K562 (cell line): ENCODE measurements around the gene HAP1. TPM values are rescaled to one million over a fixed set of nuclear protein-coding genes. Genes with fewer than 3 reads are reported as not detected.
A peak's percentile ranks its signal among the peaks of the same experiment; 100 is the strongest.

Source experiments
- BRD4 ChIP-seq: fragments of 200-600 bp; sonication (generic); IDR thresholded peaks from 2 replicates; pipeline ENCODE4 v1.6.1; 2017; ENCODE audit warnings: inconsistent platforms
- CREBBP ChIP-seq: IDR thresholded peaks from one replicate; pipeline ENCODE4 v1.6.1; 2012; ENCODE audit warnings: low read depth, mild to moderate bottlenecking, control low read depth, inconsistent platforms, low read length
- ERF ChIP-seq: fragments of 450-650 bp; formaldehyde crosslinking; IDR thresholded peaks from 2 replicates; pipeline ENCODE4 v1.4.0; 2020; ENCODE audit warnings: mild to moderate bottlenecking, mixed read lengths
- FUS ChIP-seq: fragments of 200-400 bp; formaldehyde crosslinking; optimal IDR thresholded peaks from 2 replicates; pipeline ENCODE3; 2017; ENCODE audit warnings: low read depth, low read length
- NR4A1 ChIP-seq, 2 experiments: fragments of 250-450 bp in 1 of 2; fragments of 450-650 bp in 1 of 2; sonication (Bioruptor Pico) in 1 of 2; IDR thresholded peaks; 2 replicates each; pipeline versions ENCODE4 v1.4.0 to v1.6.1; 2016 to 2020; ENCODE audit warnings: mild to moderate bottlenecking in 2 of 2, missing compliant biosample characterization in 1 of 2, missing genetic modification characterization in 1 of 2, moderate library complexity in 1 of 2
- PTRF ChIP-seq: fragments of 450-650 bp; IDR thresholded peaks from 2 replicates; pipeline ENCODE4 v1.6.1; 2016; ENCODE audit warnings: mild to moderate bottlenecking, missing genetic modification characterization, missing compliant biosample characterization
- RFX7 ChIP-seq: fragments of 250-450 bp; sonication (Bioruptor Pico); IDR thresholded peaks from 2 replicates; pipeline ENCODE4 v1.5.1; 2021; ENCODE audit warnings: mild to moderate bottlenecking
- UBTF ChIP-seq, 2 experiments: IDR thresholded peaks; 2 replicates each; pipeline ENCODE4 v1.6.1; 2012; ENCODE audit warnings: improper control_type of control experiment in 2 of 2, low read depth in 2 of 2, low read length in 2 of 2, borderline replicate concordance in 1 of 2
- ZBTB40 ChIP-seq, 2 experiments: fragments of 450-650 bp in 1 of 2; sonication (generic) in 1 of 2; formaldehyde crosslinking in 1 of 2; IDR thresholded peaks; 2 replicates each; pipeline versions ENCODE4 v1.7.1 to v1.9.0; 2016 to 2022; ENCODE audit warnings: inconsistent platforms in 1 of 2, mild to moderate bottlenecking in 1 of 2, missing genetic modification reagents in 1 of 2
- ZFX ChIP-seq: sonication (generic); formaldehyde crosslinking; IDR thresholded peaks from 2 replicates; pipeline ENCODE4 v1.8.0; 2022; ENCODE audit warnings: mild to moderate bottlenecking, missing genetic modification reagents, moderate library complexity
- ZNF311 ChIP-seq: fragments of 250-450 bp; sonication (Bioruptor Pico); IDR thresholded peaks from 2 replicates; pipeline ENCODE4 v1.4.0; 2020; ENCODE audit warnings: mild to moderate bottlenecking, moderate library complexity
- ZNF354B ChIP-seq: fragments of 250-450 bp; sonication (Bioruptor Pico); IDR thresholded peaks from 2 replicates; pipeline ENCODE4 v1.4.0; 2020
- ZNF586 ChIP-seq: fragments of 450-650 bp; formaldehyde crosslinking; conservative IDR thresholded peaks from 2 replicates; pipeline ENCODE4 v1.4.0; 2020; ENCODE audit warnings: mild to moderate bottlenecking, moderate library complexity
- polyA plus RNA-seq, 8 experiments: library from polyadenylated mRNA; depleted of rRNA in 4 of 8; stranded (reverse) in 5 of 8; unstranded in 3 of 8; fragments of >200 nt; fragmentation: Nextera tagmentation in 2 of 8; fragmentation: Illumina TruSeq in 1 of 8; extraction: Ambion mirVana in 2 of 8; extraction: Trizol in 1 of 8; gene quantifications; 2 replicates each; pipeline versions ENCODE4 v1.2.1 to v1.2.3, GENCODE V29; 2011 to 2014; ENCODE audit warnings: inconsistent platforms in 1 of 8, missing spikeins in 1 of 8
- total RNA-seq, 7 experiments: library from RNA; depleted of rRNA in 6 of 7; stranded (reverse); fragments of >200 nt in 6 of 7; fragmentation: Illumina TruSeq in 2 of 7; extraction: Trizol in 2 of 7; gene quantifications; 2 replicates each; pipeline versions ENCODE4 v1.2.1 to v1.2.3, GENCODE V29; 2011 to 2021; ENCODE audit warnings: low replicate concordance in 1 of 7

Gene HAP1
- total and polyA plus RNA-seq, 9 of the 15 experiments (the other 6 are each of a cell fraction or from before 2014, with no cell fraction given) = under 0.01 to 0.09 (median 0.04) TPM; not detected in 6

- TF ChIP-seq UBTF (IDR thresholded peaks at IDR 0.05; ENCODE audit: borderline replicate concordance in 1 of 2, low read depth in 2 of 2, low read length in 2 of 2) (no peak), RFX7 (CRISPR knock-in tag) (no peak; the same call in 1 of the 2 replicates), ZBTB40 (IDR thresholded peaks at IDR 0.05) (peak; percentile 92), ZBTB40 (CRISPR knock-in tag; IDR thresholded peaks at IDR 0.05) (no peak; the same call in 1 of the 2 replicates), CREBBP (no peak), PTRF (tag) (no peak), ZFX (peak; percentile 99), ERF (CRISPR knock-in tag) (peak; percentile 85), ZNF586 (CRISPR knock-in tag) (peak; percentile 14; the same call in 1 of the 2 replicates), ZNF311 (no peak), BRD4 (peak; percentile 99), NR4A1 (CRISPR knock-in tag; IDR thresholded peaks at IDR 0.05) (peak; percentile 79; the same call in 1 of the 2 replicates), NR4A1 (tag; IDR thresholded peaks at IDR 0.05) (no peak), ZNF354B (peak; percentile 24; the same call in 1 of the 2 replicates), FUS (peak; percentile 91)
These were observed 45.6 kb downstream of the HAP1 start, which contains the start of gene EIF1 (continued) for GRCh38 chr17:41688641-41689496.
